Kasumi-1 (cell line): ENCODE data around the gene WRAP73.
A peak's percentile ranks its signal among the peaks of the same experiment; 100 is the strongest.

Source experiments
- DNase-seq, 2 experiments: peaks; one replicate each; lab custom pipeline; 2025; lab: John Stamatoyannopoulos, UW

Gene WRAP73

DNA sequence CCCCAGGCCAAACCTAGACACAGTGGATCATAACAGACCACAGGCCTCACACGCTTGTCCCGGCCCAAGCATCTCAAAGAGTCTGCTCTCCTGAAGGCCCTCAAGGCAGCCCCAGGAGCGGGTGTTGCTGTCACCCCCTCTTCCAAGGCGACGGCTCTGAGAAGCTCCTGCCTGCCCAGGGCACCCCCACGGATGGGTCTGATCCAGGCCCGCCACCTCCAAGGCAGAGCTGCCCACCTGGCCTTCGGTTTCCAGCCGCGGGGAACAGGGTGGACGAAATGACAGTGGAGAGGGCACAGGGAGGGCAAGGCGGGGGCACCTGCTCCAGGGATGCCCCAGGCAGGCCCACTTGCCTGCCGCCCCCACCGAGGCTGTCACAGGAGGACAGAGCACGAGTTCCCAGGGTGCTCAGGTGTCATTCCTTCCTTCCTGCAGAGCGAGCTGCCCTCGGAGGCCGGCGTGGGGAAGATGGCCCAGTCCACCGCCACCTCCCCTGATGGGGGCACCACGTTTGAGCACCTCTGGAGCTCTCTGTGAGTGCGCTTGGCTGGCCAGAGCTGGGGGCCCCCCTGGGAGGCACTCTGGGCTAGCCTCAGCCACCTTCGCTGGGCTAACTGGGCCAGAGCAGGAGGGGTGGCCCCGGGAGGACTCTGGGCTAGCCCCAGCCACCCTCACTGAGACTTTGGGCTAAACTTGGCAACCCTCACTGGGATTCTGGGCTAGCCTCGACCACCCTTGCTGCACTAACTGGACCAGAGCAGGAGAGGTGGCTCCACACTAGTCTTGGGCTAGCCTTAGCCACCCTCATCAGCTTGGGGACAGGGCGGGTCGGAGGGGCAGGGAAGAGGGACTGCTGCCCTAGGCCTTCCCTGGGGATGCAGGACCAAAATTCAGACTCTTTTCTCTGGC lies 32.2 kb upstream of the WRAP73 start:
- no peak for DNase-seq

DNA sequence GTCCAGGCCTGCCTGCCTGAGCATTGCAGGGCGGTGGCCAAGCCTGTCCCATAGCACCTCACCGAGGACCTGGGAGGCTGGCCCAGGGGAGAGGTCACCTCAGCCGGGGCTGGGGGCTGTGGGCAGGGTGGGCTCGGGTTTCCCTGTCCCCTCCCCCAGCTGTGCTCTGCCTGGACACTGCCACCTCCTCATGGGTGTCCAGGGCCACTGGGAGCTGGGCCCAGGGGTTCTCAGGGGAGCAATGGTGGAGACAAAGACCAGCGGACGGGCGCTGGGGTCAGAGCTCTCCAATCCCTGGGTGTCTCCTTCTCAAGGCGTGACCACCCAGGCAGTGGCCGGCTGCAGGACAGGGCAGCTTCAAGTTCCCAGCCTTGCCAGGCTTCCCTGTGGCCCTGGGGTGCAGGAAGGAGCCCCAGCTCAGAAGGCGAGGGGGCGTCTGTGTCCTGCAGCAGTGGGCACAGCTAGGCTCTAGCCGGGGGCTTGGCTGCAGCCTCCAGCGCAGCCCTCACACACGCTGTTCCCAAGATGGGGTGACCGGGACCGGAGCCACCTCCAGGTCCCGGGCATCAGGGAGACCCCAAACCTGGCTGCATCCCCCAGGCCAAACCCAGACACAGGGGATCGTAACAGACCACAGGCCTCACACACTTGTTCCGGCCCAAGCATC lies 31.5 kb upstream of the WRAP73 start:
- no peak for DNase-seq

DNA sequence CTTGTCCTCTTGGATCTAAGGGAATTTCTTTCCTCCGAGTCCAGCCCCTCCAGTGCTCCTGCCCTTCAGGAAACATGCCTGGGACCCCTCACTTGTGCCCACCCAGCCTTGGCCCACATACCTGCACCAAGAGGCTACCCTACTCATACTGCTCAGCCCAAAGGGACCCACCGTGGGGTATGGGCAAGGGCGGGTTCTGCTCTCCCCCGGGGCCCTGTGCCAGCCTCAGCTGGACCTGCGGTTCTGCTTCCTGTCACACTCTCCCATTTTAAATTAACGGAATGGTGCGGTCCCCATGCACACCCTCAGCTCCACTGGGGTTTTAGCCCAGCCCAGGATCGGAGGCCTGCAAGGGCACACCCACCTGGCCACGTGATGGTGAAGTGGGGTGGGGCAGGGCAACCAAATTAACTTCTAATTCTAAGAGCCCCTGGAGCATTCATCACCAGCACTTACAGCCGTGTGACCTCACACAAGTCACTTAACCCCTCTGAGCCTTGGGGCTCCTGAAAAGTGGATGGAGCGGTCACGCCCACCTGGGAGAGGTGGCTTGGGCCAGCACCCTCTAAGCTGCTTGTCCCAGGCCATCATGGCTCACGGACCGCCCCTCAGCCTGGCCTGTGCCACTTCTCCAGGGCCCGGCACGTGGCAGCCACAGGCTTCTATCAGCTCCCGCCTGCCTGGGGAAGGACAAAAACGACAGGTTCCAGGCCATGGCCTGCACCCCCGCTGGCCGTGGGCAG lies 30.8 kb upstream of the WRAP73 start:
- DNase-seq: no peak

DNA sequence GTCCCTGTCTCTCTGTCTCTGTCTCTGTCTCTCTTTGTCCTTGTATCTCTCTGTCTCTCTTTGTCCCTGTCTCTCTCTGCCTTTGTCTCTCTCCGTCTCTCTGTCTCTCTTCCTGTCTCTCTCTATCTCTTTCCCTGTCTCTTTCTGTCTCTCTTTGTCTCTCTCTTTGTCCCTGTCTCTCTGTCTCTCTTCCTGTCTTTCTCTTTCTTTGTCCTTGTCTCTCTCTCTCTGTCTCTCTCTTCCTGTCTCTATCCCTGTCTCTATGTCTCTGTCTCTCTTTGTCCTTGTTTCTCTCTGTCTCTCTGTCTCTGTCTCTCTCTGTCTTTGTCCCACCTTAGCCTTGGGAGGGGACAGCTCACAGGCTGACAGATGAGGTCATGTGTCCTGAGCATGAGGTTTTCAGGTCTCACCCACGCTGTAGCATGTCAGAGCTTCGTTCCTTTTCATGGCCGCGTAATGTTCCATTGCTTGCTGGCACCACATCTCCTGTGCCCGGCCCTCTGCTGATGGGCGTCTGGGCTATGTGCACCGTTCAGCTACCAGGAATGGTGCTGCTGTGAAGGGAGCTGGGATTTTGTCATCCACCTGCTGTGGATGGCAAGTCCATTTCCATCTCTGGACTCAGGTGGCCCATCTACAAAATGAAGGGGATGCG lies 30.0 kb upstream of the WRAP73 start:
- DNase-seq: no peak

DNA sequence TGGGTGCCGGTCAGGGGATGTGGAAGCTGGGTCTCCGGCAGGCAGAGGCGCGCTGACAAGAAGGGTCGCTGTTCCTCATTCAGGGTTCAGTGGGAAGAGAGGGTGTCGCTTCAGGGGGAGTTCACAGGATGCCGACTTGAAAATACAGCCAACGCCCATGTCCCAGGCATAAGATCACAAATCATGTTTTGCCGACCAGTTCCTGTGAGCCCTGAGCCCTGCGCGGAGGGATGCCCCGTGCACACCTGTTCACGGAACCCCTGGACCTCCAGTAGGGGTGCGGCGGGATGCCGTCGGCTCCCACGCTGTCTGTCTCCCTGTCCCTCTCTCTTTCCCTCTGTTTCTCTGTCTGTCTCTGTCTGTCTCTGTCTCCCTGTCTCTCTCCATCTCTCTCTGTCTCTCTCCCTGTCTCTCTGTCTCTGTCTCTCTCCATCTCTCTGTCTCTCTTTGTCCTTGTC lies 29.2 kb upstream of the WRAP73 start:
- no peak for DNase-seq

DNA sequence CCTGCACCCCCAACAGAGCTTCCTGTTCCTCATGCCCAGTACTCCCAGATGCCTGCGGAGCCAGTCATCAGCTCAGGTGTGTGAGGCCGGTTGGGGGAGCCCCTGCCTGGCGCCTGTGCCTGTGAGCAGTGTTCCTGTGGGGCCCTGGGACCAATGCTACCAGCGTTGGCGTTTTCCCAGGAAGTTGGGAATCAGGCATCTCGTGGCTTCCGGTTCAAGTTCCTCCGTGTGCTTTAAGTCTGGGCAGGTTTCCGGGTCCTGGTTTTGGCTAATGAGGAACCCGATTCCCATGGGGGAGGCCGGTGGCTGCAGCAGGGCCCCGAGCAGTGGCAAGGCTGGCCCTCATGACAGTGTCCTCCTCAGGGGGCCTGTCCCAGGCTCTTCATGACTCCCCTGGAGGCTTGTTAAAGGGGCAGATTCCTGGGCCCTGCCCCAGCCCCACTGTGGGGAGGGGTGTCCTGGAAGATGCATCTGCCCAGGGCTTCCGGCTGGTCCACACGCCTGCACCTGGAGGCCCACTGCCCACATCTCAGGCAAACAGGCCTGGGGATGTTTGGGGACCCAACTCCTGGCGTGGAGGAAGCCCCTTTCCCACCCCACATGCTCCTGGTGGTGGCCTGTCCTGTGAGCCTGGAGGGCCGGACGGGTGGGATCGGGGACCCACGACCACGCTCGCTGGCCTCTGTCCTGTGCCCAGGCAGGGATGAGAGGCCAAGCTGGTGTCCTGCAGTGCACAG lies 28.6 kb upstream of the WRAP73 start:
- DNase-seq: peak in 1 of 2 experiments; percentile 18

DNA sequence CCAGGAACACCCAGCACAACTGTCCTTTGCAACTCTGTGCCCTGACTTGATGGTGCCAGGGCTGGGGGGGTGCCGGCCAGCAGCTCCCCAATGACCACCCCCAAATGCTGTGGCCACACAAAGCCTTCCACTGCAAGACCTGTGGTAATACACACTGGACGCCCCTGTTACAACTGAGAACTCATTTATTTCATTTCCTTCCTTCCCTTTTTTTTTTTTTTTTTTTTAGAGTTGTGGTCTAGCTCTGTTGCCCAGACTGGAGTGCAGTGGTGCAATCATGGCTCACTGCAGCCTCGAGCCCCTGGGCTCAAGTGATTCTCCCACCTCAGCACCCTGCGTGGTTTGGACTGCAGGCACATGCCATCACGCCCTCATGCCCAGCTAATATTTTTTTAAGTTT lies 27.6 kb upstream of the WRAP73 start:
- peak; percentile 35 to 45 for DNase-seq

DNA sequence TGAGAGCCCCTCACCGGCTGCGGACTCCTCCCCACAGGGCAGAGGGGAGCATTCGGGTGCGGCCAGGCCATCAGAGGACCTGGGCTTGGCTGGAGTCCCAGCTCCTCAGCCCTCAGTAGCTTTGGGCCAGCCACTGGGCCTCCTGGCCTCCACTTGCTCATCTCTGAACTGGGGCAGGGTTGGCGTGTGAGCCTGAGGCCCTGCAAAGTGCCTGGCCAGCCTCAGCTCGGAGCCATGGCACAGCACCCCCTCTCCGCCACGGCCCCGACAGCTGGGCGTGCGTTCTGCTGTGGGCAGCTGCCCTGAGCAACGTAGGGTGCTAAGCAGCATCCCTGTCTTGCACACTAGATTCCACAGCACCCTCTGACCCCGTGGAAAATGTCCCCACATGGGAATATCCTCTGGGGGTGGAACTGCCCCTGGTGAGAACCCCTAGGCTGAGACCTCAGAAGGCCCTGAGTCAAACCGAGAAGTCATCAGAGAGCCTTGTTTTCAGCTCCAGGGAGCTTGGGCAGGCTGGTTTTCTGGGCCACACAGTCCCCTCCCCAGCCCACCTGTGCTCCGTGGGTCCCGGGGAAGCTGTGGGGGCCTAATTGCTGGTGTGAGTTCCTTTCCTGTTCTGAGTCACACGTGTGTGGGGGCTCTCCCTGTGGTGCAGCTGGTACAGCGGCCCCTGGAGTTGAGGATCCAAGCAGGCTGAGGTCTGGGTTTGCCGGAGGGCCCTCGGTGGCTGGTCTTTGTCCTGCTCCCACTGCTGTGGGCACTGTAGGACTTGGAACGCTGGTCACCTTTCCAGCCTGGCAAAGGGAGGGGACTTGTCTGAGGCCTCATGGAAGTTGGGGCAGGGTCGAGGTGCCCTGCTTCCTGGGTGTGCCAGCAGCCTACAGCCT lies 26.9 kb upstream of the WRAP73 start:
- DNase-seq: peak; percentile 27 to 41

DNA sequence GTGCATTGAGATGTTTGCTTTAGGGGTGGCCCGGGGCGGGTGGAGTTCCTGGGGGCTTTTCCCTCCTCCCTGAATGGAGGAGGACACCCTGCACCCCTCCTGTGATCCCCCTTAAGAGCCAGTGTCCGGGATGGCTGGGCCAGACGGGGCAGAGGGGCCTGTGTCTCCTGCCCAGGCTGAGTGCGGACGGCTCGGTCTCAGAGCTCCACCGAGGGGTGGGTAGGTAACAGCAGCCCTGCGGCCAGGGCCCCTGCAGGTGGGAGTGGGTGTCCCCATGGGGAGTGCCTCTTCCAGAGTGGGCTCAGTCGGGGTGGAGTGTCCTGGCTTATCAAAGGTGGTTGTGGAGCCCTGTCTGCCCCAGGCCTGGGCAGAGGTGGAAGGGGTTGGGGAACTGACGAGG lies 25.5 kb upstream of the WRAP73 start:
- no peak for DNase-seq

DNA sequence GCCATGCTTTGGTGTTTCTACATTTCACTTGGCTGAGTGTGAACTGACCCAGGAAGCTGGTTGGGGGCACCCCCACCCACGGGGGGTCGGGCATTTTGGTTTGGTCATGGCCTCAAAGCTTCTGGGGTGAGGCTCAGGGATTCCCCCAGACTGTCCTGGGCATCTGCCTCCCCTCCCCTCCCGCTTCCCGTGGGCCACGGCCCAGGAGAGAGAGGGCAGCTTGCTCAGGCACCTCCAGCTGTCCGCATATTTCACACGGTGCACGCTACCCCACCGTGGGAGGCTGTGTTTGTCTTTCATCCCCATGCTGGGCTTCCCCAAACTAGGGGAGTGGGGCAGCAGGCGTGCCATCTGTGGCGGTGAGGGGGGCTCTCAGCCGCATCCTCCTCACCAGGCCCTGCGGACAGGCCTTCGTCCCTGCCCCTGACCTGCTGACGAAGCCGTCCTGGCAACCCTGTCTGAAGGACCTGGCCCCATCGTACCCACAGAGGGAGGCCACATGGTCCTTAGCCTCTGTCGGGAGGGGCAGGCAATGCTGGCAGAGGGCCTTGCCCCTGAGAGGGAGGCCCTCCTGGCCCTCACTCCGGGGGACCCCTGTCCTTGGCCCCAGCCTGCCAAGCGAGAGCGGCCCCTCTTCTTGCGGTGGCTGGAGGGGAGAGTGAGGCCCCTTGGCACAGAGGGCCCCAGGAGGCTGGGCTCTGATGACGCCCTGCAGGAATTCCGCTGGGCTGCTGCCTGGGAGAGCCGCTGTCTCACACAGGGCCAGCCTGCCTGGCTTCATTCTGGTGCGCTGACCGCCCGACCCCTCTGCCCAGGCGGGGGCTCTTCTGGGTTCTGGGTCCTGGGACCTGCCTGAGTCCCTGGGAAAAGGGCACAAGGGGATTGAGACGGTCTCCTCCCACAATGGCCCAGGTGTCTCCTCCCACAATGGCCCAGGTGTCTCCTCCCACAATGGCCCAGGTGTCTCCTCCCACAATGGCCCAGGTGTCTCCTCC lies 24.5 kb upstream of the WRAP73 start:
- no peak for DNase-seq

DNA sequence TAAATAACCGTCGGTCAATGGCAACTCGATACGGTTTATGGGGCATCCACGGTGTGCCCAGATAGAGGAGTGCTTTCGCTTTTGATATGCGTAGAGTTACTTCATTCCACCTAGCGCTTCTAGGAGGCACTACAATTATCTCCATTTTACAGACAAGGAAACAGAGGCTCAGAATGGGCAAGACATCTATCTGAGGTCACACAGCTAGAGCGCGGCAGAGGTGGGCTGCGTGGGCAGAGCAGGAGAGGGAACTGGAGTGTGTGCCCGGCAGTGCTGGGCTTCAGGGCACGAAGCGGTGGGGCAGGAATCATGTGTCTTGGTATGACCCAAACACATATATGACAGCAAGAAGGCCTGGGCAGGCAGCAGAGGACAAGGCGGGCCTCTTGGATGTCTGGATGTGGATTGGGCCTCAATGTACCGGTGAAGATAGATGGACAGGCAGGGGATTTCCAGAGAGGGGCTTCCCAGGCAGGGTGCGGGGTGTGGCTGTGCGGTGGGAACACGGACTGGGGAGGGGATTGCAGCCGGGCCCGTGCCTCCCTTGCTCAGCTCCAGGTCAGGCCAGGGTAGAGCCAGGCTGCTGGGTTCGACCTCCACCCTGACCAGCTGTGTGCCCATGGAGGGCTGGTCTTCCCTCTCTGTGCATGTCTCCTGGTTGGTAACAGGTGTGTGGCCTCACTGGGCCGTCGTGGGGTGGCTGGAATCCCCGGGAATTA lies 23.6 kb upstream of the WRAP73 start:
- no peak for DNase-seq

DNA sequence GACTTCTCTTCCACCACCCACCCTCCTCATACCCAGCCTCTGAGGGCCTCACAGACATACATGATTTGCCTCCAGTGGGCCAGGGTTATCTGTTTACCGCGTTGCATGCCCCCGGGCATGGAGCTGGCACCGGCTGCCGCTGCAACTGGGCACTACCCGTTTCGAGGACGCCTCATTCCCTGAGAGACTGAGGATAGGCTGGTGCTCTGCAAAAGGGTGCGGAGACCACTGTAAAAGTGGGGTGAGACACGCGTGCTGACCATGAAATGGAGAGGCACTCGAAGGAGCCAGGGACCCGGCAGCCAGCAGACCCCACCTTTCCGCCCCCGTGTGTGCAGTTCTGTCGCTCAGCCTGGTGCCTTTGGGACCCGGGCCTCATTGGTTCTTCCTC lies 23.1 kb upstream of the WRAP73 start:
- DNase-seq: no peak

DNA sequence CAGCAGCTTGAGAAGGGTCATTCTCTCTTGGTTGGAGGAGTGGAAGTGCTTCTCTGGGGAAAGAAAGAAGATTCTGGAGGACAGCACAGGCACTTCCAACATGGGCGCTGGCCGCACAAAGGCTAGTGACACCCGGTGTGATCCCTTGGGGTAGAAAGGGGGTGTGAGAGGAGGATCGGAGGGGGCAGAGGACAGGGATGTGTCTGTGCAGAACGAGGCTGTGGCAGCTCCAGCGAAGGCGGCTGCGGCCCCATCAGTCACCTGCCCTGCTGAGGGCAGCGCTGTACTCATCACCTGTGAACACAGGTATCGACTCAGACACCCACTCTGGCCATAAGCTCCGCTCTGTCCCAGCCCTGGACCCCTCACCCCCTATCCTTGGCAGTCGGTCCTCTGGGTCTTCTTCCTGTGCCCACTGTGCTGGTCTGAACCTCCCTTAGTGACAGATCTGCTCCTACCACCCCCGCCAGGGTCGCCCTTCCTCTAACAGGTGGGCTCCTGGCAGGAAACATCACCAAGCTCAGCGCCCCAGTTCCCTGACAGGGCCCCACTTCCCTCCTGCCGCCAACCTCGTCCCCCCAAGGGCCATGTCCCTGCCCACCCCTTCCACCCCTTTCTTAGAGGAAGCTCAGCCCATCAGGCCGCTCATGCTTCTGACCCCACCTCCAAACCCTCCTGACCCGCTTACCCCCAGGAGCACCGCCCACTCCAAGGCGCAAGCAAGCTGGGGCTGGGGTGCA lies 22.5 kb upstream of the WRAP73 start:
- DNase-seq: no peak

DNA sequence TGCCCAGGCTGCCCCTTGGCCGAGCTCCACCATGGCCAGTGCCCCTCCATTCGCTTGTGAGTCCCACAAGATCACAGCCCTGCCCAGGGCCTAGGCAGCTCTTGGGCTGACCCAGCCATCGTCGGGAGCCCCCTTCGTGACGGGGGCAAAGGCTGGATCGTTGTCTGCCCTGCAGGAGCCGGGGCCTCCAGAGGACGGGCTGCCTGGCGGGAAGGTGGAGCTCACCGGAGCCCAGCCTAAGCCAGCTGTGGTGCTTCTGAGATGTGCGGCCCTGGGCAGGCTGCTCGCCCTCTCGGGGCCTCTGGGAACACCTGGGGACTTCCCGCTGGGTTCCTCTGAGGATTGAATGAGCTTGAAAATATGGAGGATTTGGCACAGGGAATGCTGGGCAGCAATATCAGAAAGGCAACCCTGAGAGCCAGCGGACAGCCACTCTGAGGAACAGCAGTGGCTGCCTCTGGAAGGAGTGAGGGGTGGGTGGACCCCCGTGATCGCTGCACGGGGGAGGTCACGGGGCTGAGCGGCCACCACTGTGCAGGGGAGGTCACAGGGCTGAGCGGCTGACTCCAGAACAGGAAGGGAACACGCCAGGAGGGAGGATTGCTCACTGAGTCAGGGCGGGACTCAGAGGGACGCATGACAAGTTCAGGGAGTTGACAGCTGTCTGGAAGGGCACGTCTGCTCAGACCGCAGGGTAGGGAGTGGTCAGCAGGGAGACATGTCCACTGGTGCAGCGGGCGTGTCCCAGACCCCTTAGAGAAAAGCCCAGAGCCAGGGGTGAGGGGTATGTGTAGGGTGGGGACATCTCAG lies 21.7 kb upstream of the WRAP73 start:
- no peak for DNase-seq

DNA sequence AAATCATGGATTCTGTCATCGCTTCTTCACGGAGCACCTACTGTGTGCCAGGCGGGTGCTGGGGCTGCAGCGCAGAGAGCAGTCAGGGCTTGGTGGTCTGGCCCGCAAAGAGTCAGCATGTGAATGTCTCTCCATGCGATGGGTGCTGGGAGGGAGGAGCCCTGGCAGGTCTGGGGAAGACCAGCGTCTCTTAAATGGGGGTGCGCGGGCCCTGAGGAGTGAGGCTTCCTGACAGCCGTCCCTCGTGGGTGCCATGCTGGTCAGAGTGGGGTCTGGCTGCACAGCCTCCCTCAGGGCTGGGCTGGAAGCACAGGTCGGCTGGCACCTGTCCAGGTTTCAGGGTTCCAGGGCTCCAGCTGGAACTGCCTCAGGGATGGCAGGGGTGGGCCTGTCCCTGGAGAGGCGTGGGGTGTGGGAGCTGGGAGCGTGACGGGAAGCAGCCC lies 20.9 kb upstream of the WRAP73 start:
- DNase-seq: no peak

DNA sequence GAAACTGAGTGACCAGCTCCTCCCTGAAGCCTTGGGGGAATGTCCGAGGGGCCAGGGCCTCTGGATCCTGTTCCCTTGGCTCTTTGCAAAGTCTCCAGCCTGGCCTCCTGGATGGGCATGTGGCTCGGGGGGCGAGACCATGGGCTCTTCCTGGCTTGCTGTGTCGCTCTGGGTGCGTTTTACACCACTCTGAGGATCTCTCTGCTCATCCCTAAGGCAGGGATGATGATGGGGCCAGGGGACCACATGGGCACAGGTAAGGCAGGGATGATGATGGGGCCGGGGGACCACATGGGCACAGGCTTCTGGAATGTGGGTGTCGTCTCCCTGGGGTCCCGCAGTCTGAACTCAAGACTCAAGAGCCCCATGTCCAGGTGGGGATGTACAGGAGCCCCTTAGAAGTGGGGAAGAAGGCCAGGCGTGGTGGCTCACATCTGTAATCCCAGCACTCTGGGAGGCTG lies 20.1 kb upstream of the WRAP73 start:
- DNase-seq: no peak

DNA sequence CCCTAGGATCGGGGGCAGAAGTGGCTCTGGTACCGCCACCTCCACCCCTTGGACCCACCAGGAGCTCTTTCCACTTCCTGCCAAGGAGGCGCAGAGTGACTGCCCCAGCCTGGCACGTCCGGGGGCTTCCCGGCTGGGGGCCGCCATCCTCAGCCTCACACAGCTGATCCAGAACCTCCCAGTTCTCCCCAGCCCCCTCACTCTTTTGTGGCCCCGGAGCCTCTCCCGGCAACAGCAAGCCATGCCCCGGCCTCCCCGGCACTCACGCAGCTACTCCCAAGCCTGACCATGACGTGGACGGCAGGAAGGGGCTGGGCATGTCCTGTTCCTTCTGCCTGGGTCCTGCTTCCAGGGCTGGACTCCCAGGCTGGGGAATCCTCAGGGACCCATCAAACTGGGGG lies 19.5 kb upstream of the WRAP73 start:
- DNase-seq: no peak
